HG03469 (cell line): ENCODE results near the gene TBC1D8.

ENCODE experiments used
- ATAC-seq: cut with Tn5 transposase; IDR thresholded peaks from one replicate; pipeline ENCODE4 v1.9.1; 2021; ENCODE audit warnings: mild to moderate bottlenecking, moderate library complexity, moderate number of reproducible peaks; ENCODE audit not compliant: unreplicated experiment

Gene TBC1D8

GRCh38 chr2:101113441-101114267, 37.5 kb downstream of the TBC1D8 start:
- no peak for ATAC-seq

- no peak for ATAC-seq
These were observed 38.4 kb downstream of the TBC1D8 start for GRCh38 chr2:101112772-101113157.

GRCh38 chr2:101111917-101112771, 39.0 kb downstream of the TBC1D8 start:
- ATAC-seq = no peak

GRCh38 chr2:101111262-101111838, 39.8 kb downstream of the TBC1D8 start:
- no peak for ATAC-seq

- no peak for ATAC-seq
These were observed 41.6 kb downstream of the TBC1D8 start for GRCh38 chr2:101109451-101110118.

- ATAC-seq = no peak
These were observed 42.8 kb downstream of the TBC1D8 start for GRCh38 chr2:101108357-101108756.

- ATAC-seq = no peak
These were observed 43.9 kb downstream of the TBC1D8 start for GRCh38 chr2:101107241-101107640.

- ATAC-seq = no peak
These were observed 44.6 kb downstream of the TBC1D8 start for GRCh38 chr2:101106453-101107181.

- ATAC-seq = no peak
These were observed 45.5 kb downstream of the TBC1D8 start for GRCh38 chr2:101105654-101106053.

- ATAC-seq = no peak
These were observed 53.5 kb downstream of the TBC1D8 start for GRCh38 chr2:101097638-101098037.

GRCh38 chr2:101096619-101097142, 54.5 kb downstream of the TBC1D8 start:
- no peak for ATAC-seq

GRCh38 chr2:101094351-101094750, 56.8 kb downstream of the TBC1D8 start:
- no peak for ATAC-seq

- no peak for ATAC-seq
These were observed 61.0 kb downstream of the TBC1D8 start for GRCh38 chr2:101089942-101090799.

GRCh38 chr2:101089419-101089818, 61.8 kb downstream of the TBC1D8 start:
- peak; percentile 93 for ATAC-seq

- no peak for ATAC-seq
These were observed 63.5 kb downstream of the TBC1D8 start for GRCh38 chr2:101087638-101088037.

- ATAC-seq = no peak
These were observed 67.6 kb downstream of the TBC1D8 start for GRCh38 chr2:101083613-101084012.

- no peak for ATAC-seq
These were observed 68.2 kb downstream of the TBC1D8 start for GRCh38 chr2:101082998-101083397.

- ATAC-seq = no peak
These were observed 69.7 kb downstream of the TBC1D8 start for GRCh38 chr2:101081375-101081907.
